ENCODE data around the gene ARHGEF7.

ARHGEF7 gene

DNA sequence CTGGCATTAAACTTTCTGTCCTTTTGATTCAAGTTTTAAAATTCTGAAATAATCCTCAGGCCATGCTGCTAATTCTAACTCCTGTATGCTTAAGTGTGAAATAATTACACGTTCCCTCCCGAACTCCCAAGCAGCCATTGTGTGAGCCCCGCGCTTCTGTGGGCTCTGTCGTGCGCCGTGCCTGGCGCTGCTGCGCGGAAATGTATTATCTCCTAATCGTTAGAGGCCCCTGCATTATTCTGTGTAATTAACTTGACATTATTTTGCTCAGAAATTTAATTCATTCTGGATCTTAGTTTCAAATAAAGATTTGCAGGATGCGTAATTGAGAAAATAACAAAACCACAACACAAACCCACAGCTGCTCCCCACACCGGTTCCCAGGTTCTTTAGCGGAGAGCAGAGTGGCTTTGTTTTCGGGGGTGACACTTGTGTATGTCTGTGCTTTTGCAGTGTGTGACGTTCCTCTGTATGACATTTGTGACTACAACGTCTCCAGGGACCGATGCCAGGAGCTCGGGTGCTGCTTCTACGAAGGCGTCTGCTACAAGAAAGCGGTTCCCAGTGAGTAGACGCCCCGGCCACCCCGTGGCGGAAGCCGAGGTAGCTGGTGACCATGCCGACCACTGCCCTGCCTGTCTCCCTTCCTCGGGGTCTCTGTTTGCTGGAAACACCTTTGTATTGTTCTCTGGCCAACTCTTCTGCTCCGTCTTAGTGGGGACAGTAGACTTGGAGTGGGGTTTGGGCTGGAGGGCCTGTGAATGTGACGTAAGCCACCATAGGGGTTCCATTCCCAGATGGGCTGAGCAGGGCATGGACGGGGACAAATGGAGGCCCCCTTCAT is 212.8 kb downstream of the ARHGEF7 start:
- H3K36me3 ChIP-seq (replicated peaks; ENCODE audit: low read depth, low read length): no peaks in the 10 kb centered on the region
- H3K4me1 ChIP-seq (ENCODE audit: low read length): no peaks in the 10 kb centered on the region
- no peak for TF ChIP-seq CTCF (IDR thresholded peaks at IDR 0.05; ENCODE audit: low read depth, low read length)
- TF ChIP-seq EZH2phosphoT487 (IDR thresholded peaks at IDR 0.05; ENCODE audit: low read depth): no peak
- H2AFZ ChIP-seq (ENCODE audit: low read depth, low read length): no peak overlapping the region
- H3K9me3 ChIP-seq (ENCODE audit: insufficient read depth, low read length): no peaks in the 10 kb centered on the region
- no peak overlapping the region for H3K27ac ChIP-seq (ENCODE audit: low read length)
- H3K79me2 ChIP-seq (ENCODE audit: low read length): no peaks in the 10 kb centered on the region
- no peak overlapping the region for H3K9ac ChIP-seq (ENCODE audit: low read length)
- no peaks in the 10 kb centered on the region for H3K27me3 ChIP-seq (ENCODE audit: low read depth, low read length)
- no peak overlapping the region for H3K4me2 ChIP-seq (ENCODE audit: low read length)
- H4K20me1 ChIP-seq (ENCODE audit: insufficient read depth, low read length): no peaks in the 10 kb centered on the region
- no peak overlapping the region for H3K4me3 ChIP-seq (ENCODE audit: low read length)

GRCh38 chr13:111328574-111329410 is 213.7 kb downstream of the ARHGEF7 start:
- H3K4me3 ChIP-seq (ENCODE audit: low read length): no peak overlapping the region
- H3K4me1 ChIP-seq (ENCODE audit: low read length): no peaks in the 10 kb centered on the region
- H4K20me1 ChIP-seq (ENCODE audit: insufficient read depth, low read length): no peaks in the 10 kb centered on the region
- H3K27ac ChIP-seq (ENCODE audit: low read length): no peak overlapping the region
- no peaks in the 10 kb centered on the region for H3K9me3 ChIP-seq (ENCODE audit: insufficient read depth, low read length)
- no peak for TF ChIP-seq EZH2phosphoT487 (IDR thresholded peaks at IDR 0.05; ENCODE audit: low read depth)
- no peak for TF ChIP-seq CTCF (IDR thresholded peaks at IDR 0.05; ENCODE audit: low read depth, low read length)
- H3K4me2 ChIP-seq (ENCODE audit: low read length): no peak overlapping the region
- H3K36me3 ChIP-seq (replicated peaks; ENCODE audit: low read depth, low read length): no peaks in the 10 kb centered on the region
- H2AFZ ChIP-seq (ENCODE audit: low read depth, low read length): no peak overlapping the region
- H3K9ac ChIP-seq (ENCODE audit: low read length): no peak overlapping the region
- H3K27me3 ChIP-seq (ENCODE audit: low read depth, low read length): no peaks in the 10 kb centered on the region
- no peaks in the 10 kb centered on the region for H3K79me2 ChIP-seq (ENCODE audit: low read length)

DNA sequence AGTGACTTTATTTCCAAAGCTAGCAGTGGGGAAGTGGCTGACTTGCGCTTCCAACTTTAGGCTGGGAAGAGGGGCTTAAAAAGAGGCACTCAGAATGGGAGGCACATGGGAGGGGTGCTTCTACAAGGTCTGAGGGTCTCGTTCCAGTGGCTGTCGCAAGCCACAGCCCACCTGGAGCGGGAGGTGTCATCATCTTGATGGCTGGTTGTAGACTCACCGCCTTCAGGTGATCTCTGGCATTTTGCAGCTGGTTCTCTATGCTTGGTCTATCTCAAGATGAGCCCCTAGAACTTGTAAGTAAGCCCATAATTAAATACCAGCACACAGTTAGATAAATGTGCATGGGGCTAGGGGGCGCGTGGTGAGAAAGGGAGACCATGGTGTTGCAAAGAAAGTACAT is 214.5 kb downstream of the ARHGEF7 start:
- Histone ChIP-seq H3K4me1 (ENCODE audit: low read length) (no peaks in the 10 kb centered on the region), H3K4me3 (ENCODE audit: low read length) (no peak overlapping the region), H3K27ac (ENCODE audit: low read length) (no peak overlapping the region), H3K36me3 (replicated peaks; ENCODE audit: low read depth, low read length) (peaks cover 5% of the 10 kb centered on the region), H3K9ac (ENCODE audit: low read length) (no peak overlapping the region), H3K9me3 (ENCODE audit: insufficient read depth, low read length) (no peaks in the 10 kb centered on the region), H3K27me3 (ENCODE audit: low read depth, low read length) (no peaks in the 10 kb centered on the region), H3K4me2 (ENCODE audit: low read length) (no peak overlapping the region), H4K20me1 (ENCODE audit: insufficient read depth, low read length) (no peaks in the 10 kb centered on the region), H2AFZ (ENCODE audit: low read depth, low read length) (no peak overlapping the region), H3K79me2 (ENCODE audit: low read length) (no peaks in the 10 kb centered on the region)
- no peak for TF ChIP-seq EZH2phosphoT487 (IDR thresholded peaks at IDR 0.05; ENCODE audit: low read depth)
- no peak for TF ChIP-seq CTCF (IDR thresholded peaks at IDR 0.05; ENCODE audit: low read depth, low read length)

DNA sequence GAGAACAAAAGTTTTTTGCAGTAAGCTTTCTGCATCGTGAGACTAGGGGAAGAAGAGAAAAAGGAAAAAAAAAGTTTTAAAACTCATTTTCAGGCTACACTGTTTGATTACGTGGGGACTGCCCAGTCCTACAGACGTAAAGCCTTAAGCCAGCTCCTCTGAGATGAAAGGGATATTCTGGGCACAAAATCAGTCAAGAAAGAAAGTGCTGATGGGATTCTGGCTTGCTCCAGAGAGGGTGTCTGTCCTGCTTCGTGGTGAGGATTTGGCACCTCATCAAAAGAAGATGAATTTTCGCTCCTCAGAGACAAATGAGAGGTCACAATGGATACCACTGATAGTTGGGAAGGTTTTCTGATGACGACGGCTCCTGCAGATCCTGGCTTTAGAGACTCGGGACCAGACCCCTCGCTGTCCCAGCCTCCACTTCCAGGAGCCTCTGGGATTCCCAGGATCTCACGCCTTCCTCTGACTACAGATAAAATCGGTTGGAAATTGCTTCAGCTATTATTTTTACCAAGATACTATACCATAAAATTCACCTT is 215.0 kb downstream of the ARHGEF7 start:
- H3K36me3 ChIP-seq (replicated peaks; ENCODE audit: low read depth, low read length): peaks cover 5% of the 10 kb centered on the region
- H3K9me3 ChIP-seq (ENCODE audit: insufficient read depth, low read length): no peaks in the 10 kb centered on the region
- H3K4me3 ChIP-seq (ENCODE audit: low read length): no peak overlapping the region
- no peaks in the 10 kb centered on the region for H3K4me1 ChIP-seq (ENCODE audit: low read length)
- H3K79me2 ChIP-seq (ENCODE audit: low read length): no peaks in the 10 kb centered on the region
- H3K27ac ChIP-seq (ENCODE audit: low read length): no peak overlapping the region
- TF ChIP-seq EZH2phosphoT487 (IDR thresholded peaks at IDR 0.05; ENCODE audit: low read depth) (no peak), CTCF (IDR thresholded peaks at IDR 0.05; ENCODE audit: low read depth, low read length) (no peak)
- H3K9ac ChIP-seq (ENCODE audit: low read length): no peak overlapping the region
- H3K4me2 ChIP-seq (ENCODE audit: low read length): no peak overlapping the region
- no peak overlapping the region for H2AFZ ChIP-seq (ENCODE audit: low read depth, low read length)
- no peaks in the 10 kb centered on the region for H4K20me1 ChIP-seq (ENCODE audit: insufficient read depth, low read length)
- no peaks in the 10 kb centered on the region for H3K27me3 ChIP-seq (ENCODE audit: low read depth, low read length)

Measured in OCI-LY3 (cell line).